Frontal cortex (tissue), 4 donors: ENCODE data around the gene MAN1C1. TPM values are rescaled to one million over a fixed set of nuclear protein-coding genes. Genes with fewer than 3 reads are reported as not detected.

Experiments used
- DNase-seq, 2 donors: peaks; one replicate each; pipeline ENCODE4 v3.0.0; 2012; ENCODE audit warnings: low spot score in 2 of 2
- FAIRE-seq: peaks from 2 replicates; lab custom pipeline; 2012; peaks lifted over from hg19 to GRCh38; lab: Jason Lieb, UNC
- total RNA-seq: library from RNA; depleted of rRNA; stranded (reverse); fragments of >200 nt; gene quantifications from one replicate; pipeline ENCODE4 v1.2.3, GENCODE V29; 2014
- donor health status: control.
- donor health status: control.
- donor health status: control.

MAN1C1 gene
- total RNA-seq, 1 donor from 2014 or later = 5.3 TPM

GRCh38 chr1:25766721-25767436, 150.3 kb downstream of the MAN1C1 start:
- no peak for FAIRE-seq
- no peak for DNase-seq

- FAIRE-seq (no peak), DNase-seq (no peak)
Measured at GRCh38 chr1:25767437-25767770, 150.8 kb downstream of the MAN1C1 start.

- no peak for FAIRE-seq
- peak in 1 of 2 donors; percentile 33 for DNase-seq
Measured at GRCh38 chr1:25768999-25769398, 152.4 kb downstream of the MAN1C1 start.

GRCh38 chr1:25769625-25770383, 153.2 kb downstream of the MAN1C1 start:
- DNase-seq (no peak), FAIRE-seq (no peak)

- DNase-seq = no peak
- no peak for FAIRE-seq
Measured at GRCh38 chr1:25770541-25771220, 154.1 kb downstream of the MAN1C1 start.

- no peak for DNase-seq
Measured at GRCh38 chr1:25771221-25772114, 154.9 kb downstream of the MAN1C1 start.

GRCh38 chr1:25772164-25772563, 155.6 kb downstream of the MAN1C1 start:
- FAIRE-seq (no peak), DNase-seq (no peak)

More at GRCh38 chr1:25771221-25772114, 154.9 kb downstream of the MAN1C1 start:
- FAIRE-seq = no peak

GRCh38 chr1:25772692-25773245, 156.2 kb downstream of the MAN1C1 start:
- DNase-seq = no peak
- no peak for FAIRE-seq

GRCh38 chr1:25773441-25774125, 157.0 kb downstream of the MAN1C1 start:
- FAIRE-seq (no peak), DNase-seq (no peak)

GRCh38 chr1:25774206-25774803, 157.7 kb downstream of the MAN1C1 start:
- no peak for DNase-seq
- FAIRE-seq = no peak

GRCh38 chr1:25774921-25775771, 158.6 kb downstream of the MAN1C1 start:
- FAIRE-seq (no peak), DNase-seq (no peak)

GRCh38 chr1:25779388-25779787, 162.8 kb downstream of the MAN1C1 start:
- FAIRE-seq (no peak), DNase-seq (no peak)

- no peak for DNase-seq
- no peak for FAIRE-seq
Measured at GRCh38 chr1:25779894-25780293, 163.3 kb downstream of the MAN1C1 start.

GRCh38 chr1:25780318-25781129, 163.9 kb downstream of the MAN1C1 start:
- FAIRE-seq = no peak
- DNase-seq = no peak

- FAIRE-seq = no peak
Measured at GRCh38 chr1:25781130-25781433, 164.5 kb downstream of the MAN1C1 start.

GRCh38 chr1:25782608-25783201, 166.1 kb downstream of the MAN1C1 start:
- DNase-seq (no peak), FAIRE-seq (no peak)

More at GRCh38 chr1:25781130-25781433, 164.5 kb downstream of the MAN1C1 start:
- no peak for DNase-seq
